H1 (cell line): Measurements from ENCODE around the gene TPT1. TPM values are rescaled to one million over a fixed set of nuclear protein-coding genes. Genes with fewer than 3 reads are reported as not detected.

Experiments used
- CTCF ChIA-PET: fragments of 300-600 bp; sonication (Branson Sonifier 250); formaldehyde crosslinking; loops from one replicate; lab custom pipeline; 2021; ENCODE audit not compliant: partially characterized antibody; lab: Charles Lee
- POLR2A ChIA-PET: fragments of 300-600 bp; sonication (Branson Sonifier 250); formaldehyde crosslinking; loops from one replicate; lab custom pipeline; 2021; ENCODE audit warnings: inconsistent platforms; ENCODE audit not compliant: partially characterized antibody; lab: Charles Lee
- DNase-seq, 2 experiments: peaks; one replicate each; pipeline versions ENCODE4 v3.0.0 to v3.0.0-alpha.2; 2010 to 2022; ENCODE audit warnings: low spot score in 2 of 2, low read depth in 1 of 2, mixed read lengths in 1 of 2
- FAIRE-seq: peaks from 2 replicates; lab custom pipeline; 2011; peaks lifted over from hg19 to GRCh38; lab: Jason Lieb, UNC
- H2AFZ ChIP-seq: 2 replicates; pipeline ENCODE4 v1.8.1; 2012; ENCODE audit warnings: low read length, inconsistent platforms
- H2AK5ac ChIP-seq: 2 replicates; pipeline ENCODE4 v1.6.1; 2013; ENCODE audit warnings: low read depth, low read length
- H2BK120ac ChIP-seq: replicated peaks from 2 replicates; pipeline ENCODE3; 2013; ENCODE audit warnings: low read depth, low read length, inconsistent platforms
- H2BK12ac ChIP-seq: 2 replicates; pipeline ENCODE4 v1.6.1; 2013; ENCODE audit warnings: low read depth, low read length
- H2BK15ac ChIP-seq: 2 replicates; pipeline ENCODE4 v1.6.1; 2013; ENCODE audit warnings: low read length
- H2BK20ac ChIP-seq: 2 replicates; pipeline ENCODE4 v1.6.1; 2013; ENCODE audit warnings: low read length
- H2BK5ac ChIP-seq: 2 replicates; pipeline ENCODE4 v1.6.1; 2013; ENCODE audit warnings: low read depth, low read length
- H3K14ac ChIP-seq: 2 replicates; pipeline ENCODE4 v1.6.1; 2013; ENCODE audit warnings: inconsistent platforms; ENCODE audit not compliant: insufficient read length
- H3K18ac ChIP-seq: 2 replicates; pipeline ENCODE4 v1.6.1; 2013; ENCODE audit warnings: low read length; ENCODE audit errors: extremely low read depth
- H3K23ac ChIP-seq: 2 replicates; pipeline ENCODE4 v1.6.1; 2013; ENCODE audit warnings: inconsistent platforms; ENCODE audit not compliant: insufficient read length
- H3K23me2 ChIP-seq: 2 replicates; pipeline ENCODE4 v1.6.1; 2013; ENCODE audit warnings: low read depth, low read length
- H3K27ac ChIP-seq: 2 replicates; pipeline ENCODE4 v1.6.1; 2011; ENCODE audit warnings: low read depth, low read length, inconsistent platforms
- H3K27me3 ChIP-seq, 4 experiments: replicated peaks in 1 of 4; 1 replicate in 1 of 4; 2 replicates in 3 of 4; pipeline versions ENCODE4 v1.6.1 to v1.8.1; 2011 to 2013; ENCODE audit warnings: low read length in 3 of 4, mild to moderate bottlenecking in 3 of 4, inconsistent platforms in 2 of 4, mixed read lengths in 2 of 4, moderate library complexity in 1 of 4; ENCODE audit not compliant: control insufficient read depth in 3 of 4, insufficient read depth in 3 of 4; ENCODE audit errors: extremely low read depth in 1 of 4
- H3K36me3 ChIP-seq, 4 experiments: 2 replicates each; pipeline versions ENCODE4 v1.6.1 to v1.8.1; 2011 to 2013; ENCODE audit warnings: mild to moderate bottlenecking in 4 of 4, low read length in 3 of 4, moderate library complexity in 2 of 4, control low read depth in 1 of 4, inconsistent platforms in 1 of 4; ENCODE audit not compliant: insufficient read depth in 4 of 4, control insufficient read depth in 2 of 4
- H3K4ac ChIP-seq: replicated peaks from 2 replicates; pipeline ENCODE3; 2013; ENCODE audit warnings: low read length, low read depth, mixed read lengths, inconsistent platforms; ENCODE audit not compliant: insufficient read length
- H3K4me1 ChIP-seq, 4 experiments: replicated peaks in 1 of 4; 1 replicate in 1 of 4; 2 replicates in 3 of 4; pipeline versions ENCODE4 v1.6.1 to v1.8.1; 2011 to 2013; ENCODE audit warnings: low read length in 3 of 4, inconsistent platforms in 2 of 4, mixed read lengths in 1 of 4; ENCODE audit not compliant: insufficient read depth in 4 of 4, control insufficient read depth in 3 of 4
- H3K4me2 ChIP-seq, 2 experiments: 2 replicates each; pipeline versions ENCODE4 v1.6.1 to v1.8.1; 2011 to 2013; ENCODE audit warnings: low read depth in 2 of 2, low read length in 2 of 2, control low read depth in 1 of 2, inconsistent platforms in 1 of 2, mild to moderate bottlenecking in 1 of 2; ENCODE audit not compliant: insufficient read depth in 1 of 2
- H3K4me3 ChIP-seq, 4 experiments: fragments of 200-600, 300-600 bp in 1 of 4; sonication (generic), shearing (Covaris generic), sonication (Bioruptor Twin) in 1 of 4; 2 replicates each; pipeline versions ENCODE4 v1.5.1 to v1.8.1; 2011 to 2016; ENCODE audit warnings: low read length in 4 of 4, low read depth in 3 of 4, control low read depth in 2 of 4, inconsistent platforms in 2 of 4, mild to moderate bottlenecking in 2 of 4, mixed read lengths in 1 of 4, moderate library complexity in 1 of 4; ENCODE audit not compliant: insufficient read depth in 2 of 4; ENCODE audit errors: extremely low read depth in 1 of 4
- H3K56ac ChIP-seq: replicated peaks from 2 replicates; pipeline ENCODE3; 2013; ENCODE audit warnings: low read depth, mild to moderate bottlenecking, mixed read lengths, low read length, inconsistent platforms; ENCODE audit not compliant: insufficient read length
- H3K79me1 ChIP-seq: 2 replicates; pipeline ENCODE4 v1.6.1; 2013; ENCODE audit warnings: low read depth, low read length, control low read depth
- H3K79me2 ChIP-seq, 2 experiments: 2 replicates each; pipeline versions ENCODE4 v1.6.1 to v1.8.1; 2012 to 2013; ENCODE audit warnings: low read length in 2 of 2, mild to moderate bottlenecking in 2 of 2, inconsistent platforms in 1 of 2; ENCODE audit not compliant: insufficient read depth in 2 of 2, control insufficient read depth in 1 of 2
- H3K9ac ChIP-seq, 4 experiments: replicated peaks in 1 of 4; 1 replicate in 1 of 4; 2 replicates in 3 of 4; pipeline versions ENCODE4 v1.6.1 to v1.8.1; 2011 to 2013; ENCODE audit warnings: low read depth in 3 of 4, low read length in 3 of 4, control low read depth in 2 of 4, mild to moderate bottlenecking in 2 of 4, moderate library complexity in 2 of 4, inconsistent platforms in 1 of 4; ENCODE audit errors: extremely low read depth in 1 of 4
- H3K9me3 ChIP-seq, 2 experiments: 2 replicates each; pipeline versions ENCODE4 v1.6.1 to v1.8.1; 2012 to 2013; ENCODE audit warnings: mild to moderate bottlenecking in 2 of 2, moderate library complexity in 2 of 2, control low read depth in 1 of 2, inconsistent platforms in 1 of 2, low read depth in 1 of 2, low read length in 1 of 2, mixed read lengths in 1 of 2; ENCODE audit not compliant: insufficient read depth in 2 of 2
- H4K20me1 ChIP-seq, 2 experiments: replicated peaks in 1 of 2; 2 replicates each; pipeline versions ENCODE3 to v1.8.1; 2011 to 2013; ENCODE audit warnings: inconsistent platforms in 2 of 2, low read length in 2 of 2, mild to moderate bottlenecking in 1 of 2; ENCODE audit not compliant: insufficient read depth in 2 of 2, control insufficient read depth in 1 of 2
- H4K5ac ChIP-seq: 2 replicates; pipeline ENCODE4 v1.6.1; 2013; ENCODE audit warnings: low read length, low read depth, mixed read lengths, inconsistent platforms; ENCODE audit not compliant: insufficient read length
- H4K8ac ChIP-seq: 2 replicates; pipeline ENCODE4 v1.8.0; 2013; ENCODE audit warnings: mild to moderate bottlenecking, moderate library complexity, low read length, inconsistent platforms; ENCODE audit not compliant: insufficient read depth; ENCODE audit errors: extremely low read depth
- H4K91ac ChIP-seq: replicated peaks from 2 replicates; pipeline ENCODE3; 2013; ENCODE audit warnings: low read length, mixed read lengths, inconsistent platforms; ENCODE audit not compliant: insufficient read length
- CEBPB ChIP-seq: IDR thresholded peaks from 2 replicates; pipeline ENCODE4 v1.6.1; 2012; ENCODE audit warnings: low read depth, low read length
- WGBS, 2 experiments: shearing (Covaris generic) in 1 of 2; methylation state at CpG; one replicate each; pipeline versions ENCODE4 v1.1.6 to v1.1.7; 2013 to 2015; ENCODE audit warnings: low lambda C conversion rate in 2 of 2, mixed read lengths in 2 of 2, inconsistent platforms in 1 of 2, low coverage in 1 of 2, missing lambda C conversion rate in 1 of 2; ENCODE audit not compliant: insufficient replicate concordance in 2 of 2, insufficient coverage in 1 of 2, insufficient read length in 1 of 2; ENCODE audit errors: extremely low coverage in 1 of 2, missing lambda C conversion rate in 1 of 2; 5-methylcytosine and 5-hydroxymethylcytosine counted together
- polyA plus RNA-seq, 7 experiments: library from polyadenylated mRNA; depleted of rRNA in 3 of 7; stranded (reverse) in 5 of 7; unstranded in 2 of 7; fragments of >200 nt in 5 of 7; fragments of 200-250 nt in 2 of 7; gene quantifications; 1 replicate in 5 of 7; 2 replicates in 1 of 7; 4 replicates in 1 of 7; pipeline versions ENCODE4 v1.2.1 to v1.2.3, GENCODE V29; 2011 to 2013; ENCODE audit warnings: missing spikeins in 2 of 7, mixed read lengths in 2 of 7
- total RNA-seq: library from RNA; stranded (reverse); fragmentation: NEBNext Ultra II Directional; extraction: Animal tissue kit (Norgen Biotek cat#: 25700); gene quantifications from 2 replicates; pipeline ENCODE4 v1.2.1, GENCODE V29; 2021

Gene TPT1
- total and polyA plus RNA-seq, 2 of the 8 experiments (the other 6 are each of a cell fraction or from before 2014, with no cell fraction given) = 2,245 to 2,279 TPM

DNA sequence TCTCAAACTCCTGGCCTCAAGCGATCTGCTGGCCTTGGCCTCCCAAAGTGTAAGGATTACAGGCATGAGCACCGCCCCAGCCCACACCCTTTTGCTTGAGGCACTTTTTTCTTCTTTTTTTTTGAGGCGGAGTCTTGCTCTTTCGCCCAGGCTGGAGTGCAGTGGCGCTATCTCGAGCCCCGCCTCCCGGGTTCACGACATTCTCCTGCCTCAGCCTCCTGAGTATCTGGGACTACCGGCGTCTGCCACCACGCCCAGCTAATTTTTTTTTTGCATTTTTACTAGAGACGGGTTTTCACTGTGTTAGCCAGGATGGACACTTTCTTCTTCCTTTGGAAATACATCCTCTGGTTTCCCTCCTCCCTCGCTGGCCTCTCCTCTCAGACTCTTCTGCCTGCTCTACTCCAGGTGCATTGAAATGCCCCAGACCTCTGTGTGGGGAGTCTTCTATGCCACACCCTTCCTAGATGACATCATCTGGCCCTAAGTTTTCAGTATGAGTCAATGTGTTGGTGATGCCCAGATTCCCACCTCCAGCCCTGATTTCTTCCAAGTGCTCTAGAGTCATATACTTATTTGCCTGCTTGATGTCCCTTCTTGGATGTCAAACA, 20.7 kb upstream of the TPT1 start:
- H2BK20ac ChIP-seq = no peak overlapping the region
- no peaks in the 10 kb centered on the region for H3K23me2 ChIP-seq
- H3K27me3 ChIP-seq = no peaks in the 10 kb centered on the region
- no peak overlapping the region; the same call in 1 of the 2 replicates for H2BK5ac ChIP-seq
- H3K4me3 ChIP-seq = no peak overlapping the region
- H3K9ac ChIP-seq = no peak overlapping the region
- H4K5ac ChIP-seq = no peak overlapping the region
- H3K4ac ChIP-seq = no peak overlapping the region
- 0 out of 2 replicates have a peak overlapping the region, but pooled peaks have one; percentile 5 for H2AK5ac ChIP-seq
- no peak overlapping the region for H3K14ac ChIP-seq
- 0 out of 7 replicates have a peak, but pooled peaks cover 0 to 6% (median under 1%) of the 10 kb centered on the region in 4 experiments for H3K4me1 ChIP-seq
- FAIRE-seq (no peak), DNase-seq (no peak)
- no peak overlapping the region for H4K91ac ChIP-seq
- no peaks in the 10 kb centered on the region; a peak in 1 of 4 replicates for H3K79me2 ChIP-seq
- no peaks in the 10 kb centered on the region for H4K20me1 ChIP-seq
- H2BK120ac ChIP-seq = no peak overlapping the region
- H3K23ac ChIP-seq = no peak overlapping the region
- no peak overlapping the region for H2BK12ac ChIP-seq
- ChIA-PET CTCF (interaction anchor here (0.6 to 2.2 kb wide), 9 partner anchors 8 to 134 kb away, joined by 3 to 12 read pairs (median 5); partner anchors contain the start of gene TPT1), POLR2A (interaction anchor here (1.5 to 15.0 kb wide), 3 partner anchors 9 to 22 kb away, joined by 5 to 138 read pairs (median 8); partner anchors contain the start of gene TPT1)
- no peak overlapping the region for H3K27ac ChIP-seq
- H3K79me1 ChIP-seq = no peaks in the 10 kb centered on the region
- peaks cover 0 to 12% (median 2%) of the 10 kb centered on the region in 4 experiments; a peak in 3 of 8 replicates for H3K36me3 ChIP-seq
- TF ChIP-seq CEBPB = no peak
- no peak overlapping the region for H2AFZ ChIP-seq
- H3K9me3 ChIP-seq = no peaks in the 10 kb centered on the region
- H3K56ac ChIP-seq = no peak overlapping the region
- H2BK15ac ChIP-seq = no peak overlapping the region
- 93% methylated on average over 14 of the region's 14 CpGs; no CpG with 5 or more reads in 1 of the 2 experiments for WGBS, 2 experiments
- no peak overlapping the region for H3K4me2 ChIP-seq
- H4K8ac ChIP-seq = no peak overlapping the region
- no peak overlapping the region for H3K18ac ChIP-seq
